Endodermal cell (in vitro differentiated cells): Measurements from ENCODE around the gene TP53I13. TPM values are rescaled to one million over a fixed set of nuclear protein-coding genes. Genes with fewer than 3 reads are reported as not detected.

Experiments used
- DNase-seq: peaks from one replicate; pipeline ENCODE4 v3.0.0-alpha.2; 2017
- H3K27ac ChIP-seq: 2 replicates; pipeline ENCODE4 v1.5.1; 2013; ENCODE audit warnings: mild to moderate bottlenecking, low read depth, low read length, moderate library complexity
- H3K27me3 ChIP-seq: 2 replicates; pipeline ENCODE4 v1.6.1; 2013; ENCODE audit warnings: mild to moderate bottlenecking, low read length, moderate library complexity; ENCODE audit not compliant: insufficient read depth, control insufficient read depth, poor library complexity, severe bottlenecking
- H3K36me3 ChIP-seq: 2 replicates; pipeline ENCODE4 v1.7.0; 2013; ENCODE audit warnings: mild to moderate bottlenecking, low read length, moderate library complexity; ENCODE audit not compliant: control insufficient read depth, insufficient read depth
- H3K4me1 ChIP-seq: one replicate; pipeline ENCODE4 v1.7.0; 2013; ENCODE audit warnings: low read length; ENCODE audit not compliant: control insufficient read depth, insufficient read depth
- H3K4me3 ChIP-seq: 2 replicates; pipeline ENCODE4 v1.5.1; 2013; ENCODE audit warnings: mild to moderate bottlenecking, low read length, moderate library complexity
- H3K9ac ChIP-seq: 2 replicates; pipeline ENCODE4 v1.6.1; 2013; ENCODE audit warnings: mild to moderate bottlenecking, low read length, moderate library complexity; ENCODE audit not compliant: poor library complexity, severe bottlenecking; ENCODE audit errors: extremely low read depth
- H3K9me3 ChIP-seq: 2 replicates; pipeline ENCODE4 v1.6.1; 2013; ENCODE audit warnings: mild to moderate bottlenecking, low read length, moderate library complexity; ENCODE audit not compliant: control insufficient read depth
- H3K27ac Mint-ChIP-seq: 2 replicates; pipeline ENCODE4 v1.8.0; 2020; ENCODE audit warnings: mixed read lengths
- H3K27me3 Mint-ChIP-seq: 2 replicates; pipeline ENCODE4 v1.8.0; 2021; ENCODE audit warnings: mild to moderate bottlenecking, mixed read lengths; ENCODE audit not compliant: insufficient read depth
- H3K36me3 Mint-ChIP-seq: 2 replicates; pipeline ENCODE4 v1.8.0; 2020; ENCODE audit warnings: low read depth, mixed read lengths
- H3K4me1 Mint-ChIP-seq: 2 replicates; pipeline ENCODE4 v1.8.0; 2020; ENCODE audit warnings: mixed read lengths
- H3K4me3 Mint-ChIP-seq: 2 replicates; pipeline ENCODE4 v1.8.0; 2020; ENCODE audit warnings: mild to moderate bottlenecking, moderate library complexity, mixed read lengths
- H3K9me3 Mint-ChIP-seq: 2 replicates; pipeline ENCODE4 v1.8.0; 2020; ENCODE audit warnings: mild to moderate bottlenecking, mixed read lengths
- CTCF ChIP-seq: fragments of 200-600 bp; sonication (generic); conservative IDR thresholded peaks from 2 replicates; pipeline ENCODE4 v1.5.0; 2021; ENCODE audit warnings: antibody characterized with exemption, mild to moderate bottlenecking
- WGBS, 2 experiments: methylation state at CpG; one replicate each; pipeline versions ENCODE4 v1.1.5 to v1.1.7; 2013; ENCODE audit warnings: missing lambda C conversion rate in 2 of 2, mixed read lengths in 1 of 2; ENCODE audit not compliant: insufficient coverage in 1 of 2, insufficient read length in 1 of 2; 5-methylcytosine and 5-hydroxymethylcytosine counted together
- total RNA-seq, 2 donors: library from RNA; stranded (reverse); fragmentation: NEBNext Ultra II Directional in 1 of 2; extraction: Animal tissue kit (Norgen Biotek cat#: 25700) in 1 of 2; gene quantifications; 2 replicates in 1 of 2; 3 replicates in 1 of 2; pipeline ENCODE4 v1.2.1, GENCODE V29; 2021

TP53I13 gene
- total RNA-seq, 2 donors from 2014 or later = 21.7 to 31.0 TPM

- Mint-ChIP-seq H3K4me3 (peak overlapping the region; percentile 74), H3K4me1 (peaks cover 19% of the 10 kb centered on the region), H3K27ac (no peak overlapping the region), H3K9me3 (no peaks in the 10 kb centered on the region), H3K36me3 (no peaks in the 10 kb centered on the region), H3K27me3 (peaks cover 47% of the 10 kb centered on the region)
- Histone ChIP-seq H3K27me3 (peaks cover 29% of the 10 kb centered on the region), H3K4me3 (peak overlapping the region; percentile 84), H3K4me1 (peaks cover 4% of the 10 kb centered on the region), H3K9ac (no peak overlapping the region), H3K9me3 (no peaks in the 10 kb centered on the region), H3K36me3 (no peaks in the 10 kb centered on the region), H3K27ac (no peak overlapping the region)
- TF ChIP-seq CTCF = no peak
- 24 to 43% methylated on average over 15 to 30 of the region's 30 CpGs for WGBS, 2 experiments
- no peak for DNase-seq
These were observed 22.1 kb downstream of the TP53I13 start for GRCh38 chr17:29590411-29591145.

- peak overlapping the region; percentile 84 for H3K4me3 ChIP-seq
- H3K9me3 ChIP-seq = no peaks in the 10 kb centered on the region
- Mint-ChIP-seq H3K9me3 (no peaks in the 10 kb centered on the region), H3K27ac (peak overlapping the region; percentile 74), H3K4me3 (peak overlapping the region; percentile 74), H3K4me1 (peaks cover 19% of the 10 kb centered on the region), H3K27me3 (peaks cover 49% of the 10 kb centered on the region), H3K36me3 (no peaks in the 10 kb centered on the region)
- 3 to 4% methylated on average over 17 to 31 of the region's 31 CpGs for WGBS, 2 experiments
- H3K4me1 ChIP-seq = peaks cover 4% of the 10 kb centered on the region
- peak overlapping the region; percentile 51 for H3K27ac ChIP-seq
- H3K9ac ChIP-seq = no peak overlapping the region
- DNase-seq = no peak
- no peaks in the 10 kb centered on the region for H3K36me3 ChIP-seq
- H3K27me3 ChIP-seq = peaks cover 29% of the 10 kb centered on the region
- TF ChIP-seq CTCF = no peak
These were observed 22.7 kb downstream of the TP53I13 start for GRCh38 chr17:29591146-29591736.

GRCh38 chr17:29591737-29592608 lies 23.5 kb downstream of the TP53I13 start:
- peaks cover 6% of the 10 kb centered on the region for H3K4me1 ChIP-seq

More at GRCh38 chr17:29591737-29592608, 23.5 kb downstream of the TP53I13 start:
- Mint-ChIP-seq H3K27me3 (peaks cover 50% of the 10 kb centered on the region), H3K9me3 (no peaks in the 10 kb centered on the region), H3K4me1 (peaks cover 19% of the 10 kb centered on the region), H3K4me3 (peak overlapping the region; percentile 74), H3K36me3 (no peaks in the 10 kb centered on the region), H3K27ac (peak overlapping the region; percentile 74)
- Histone ChIP-seq H3K27me3 (peaks cover 29% of the 10 kb centered on the region), H3K9ac (no peak overlapping the region), H3K36me3 (no peaks in the 10 kb centered on the region), H3K9me3 (no peaks in the 10 kb centered on the region), H3K27ac (peak overlapping the region; percentile 59), H3K4me3 (peak overlapping the region; percentile 84)
- 9 to 10% methylated on average over 5 to 23 of the region's 25 CpGs for WGBS, 2 experiments
- peak; percentile 100 for DNase-seq
- TF ChIP-seq CTCF = peak; percentile 99
